ENCODE data around the gene EGFR. TPM values are rescaled to one million over a fixed set of nuclear protein-coding genes. Genes with fewer than 3 reads are reported as not detected.

The EGFR gene
- total and polyA plus RNA-seq, 7 donors = 3.6 to 61.5 (median 35.6) TPM

GRCh38 chr7:55080000-55080623 is 61.3 kb downstream of the EGFR start:
- H3K27me3 ChIP-seq = no peaks in the 10 kb centered on the region
- peak overlapping the region in 3 of 4 donors; percentile 68 to 86 (median 75) for H3K27ac ChIP-seq
- H3K4me1 ChIP-seq = peaks cover 0 to 92% (median 48%) of the 10 kb centered on the region in 4 donors
- intact Hi-C loops (cut with DNase I) = no loop called here
- no peaks in the 10 kb centered on the region for H3K9me3 ChIP-seq
- TF ChIP-seq POLR2A (IDR thresholded peaks at IDR 0.05) = no peak
- no peak for TF ChIP-seq CTCF (IDR thresholded peaks at IDR 0.05)
- TF ChIP-seq POLR2AphosphoS5 (IDR thresholded peaks at IDR 0.05) = peak in 2 of 4 donors; percentile 54
- DNase-seq = no peak
- no peaks in the 10 kb centered on the region for H3K36me3 ChIP-seq
- H3K4me3 ChIP-seq = no peak overlapping the region

- WGBS, 2 donors = 17 to 52% methylated on average over 7 of the region's 7 CpGs
- Histone ChIP-seq H3K4me1 (peaks cover 0 to 92% (median 49%) of the 10 kb centered on the region in 4 donors), H3K27ac (peak overlapping the region; percentile 58 to 86 (median 72))
Observed at GRCh38 chr7:55081068-55081467, 62.3 kb downstream of the EGFR start.

GRCh38 chr7:55081472-55082227 is 62.8 kb downstream of the EGFR start:
- Histone ChIP-seq H3K9me3 (no peaks in the 10 kb centered on the region), H3K27ac (peak overlapping the region; percentile 58 to 86 (median 72)), H3K36me3 (no peaks in the 10 kb centered on the region), H3K4me1 (peaks cover 0 to 93% (median 52%) of the 10 kb centered on the region in 4 donors), H3K4me3 (peak overlapping the region in 1 of 4 donors; percentile 3), H3K27me3 (no peaks in the 10 kb centered on the region)
- no peak for TF ChIP-seq CTCF (IDR thresholded peaks at IDR 0.05)
- no peak for TF ChIP-seq POLR2A (IDR thresholded peaks at IDR 0.05)
- no peak for TF ChIP-seq EP300 (IDR thresholded peaks at IDR 0.05)
- no peak for TF ChIP-seq POLR2AphosphoS5 (IDR thresholded peaks at IDR 0.05)
- no peak for DNase-seq
- intact Hi-C loops (cut with DNase I) = no loop called here
- WGBS, 2 donors = 16 to 49% methylated on average over 7 of the region's 7 CpGs

More at GRCh38 chr7:55081068-55081467, 62.3 kb downstream of the EGFR start:
- Histone ChIP-seq H3K9me3 (no peaks in the 10 kb centered on the region), H3K27me3 (no peaks in the 10 kb centered on the region), H3K4me3 (peak overlapping the region in 1 of 4 donors; percentile 3), H3K36me3 (no peaks in the 10 kb centered on the region)
- intact Hi-C loops (cut with DNase I) = no loop called here
- TF ChIP-seq CTCF (IDR thresholded peaks at IDR 0.05) (no peak), POLR2AphosphoS5 (IDR thresholded peaks at IDR 0.05) (peak in 2 of 4 donors; percentile 16 to 23), EP300 (IDR thresholded peaks at IDR 0.05) (no peak), POLR2A (IDR thresholded peaks at IDR 0.05) (no peak)
- DNase-seq = no peak

- TF ChIP-seq CTCF (IDR thresholded peaks at IDR 0.05) (no peak), EP300 (IDR thresholded peaks at IDR 0.05) (no peak), POLR2AphosphoS5 (IDR thresholded peaks at IDR 0.05) (no peak), POLR2A (IDR thresholded peaks at IDR 0.05) (no peak)
- no peak for DNase-seq
- intact Hi-C loops (cut with DNase I) = no loop called here
- no peaks in the 10 kb centered on the region for H3K36me3 ChIP-seq
- peak overlapping the region; percentile 58 to 86 (median 72) for H3K27ac ChIP-seq
- no peak overlapping the region for H3K4me3 ChIP-seq
- H3K4me1 ChIP-seq = peaks cover 0 to 93% (median 53%) of the 10 kb centered on the region in 4 donors
- no peaks in the 10 kb centered on the region for H3K27me3 ChIP-seq
- H3K9me3 ChIP-seq = no peaks in the 10 kb centered on the region
Observed at GRCh38 chr7:55082228-55082603, 63.4 kb downstream of the EGFR start.

Measured in sigmoid colon (tissue), 7 donors.